A549 (cell line): ENCODE measurements around the gene MAGEL2.

Experiments
- CHD2 ChIP-seq: fragments of 150-350 bp; IDR thresholded peaks from 2 replicates; pipeline ENCODE4 v1.6.1; 2014; ENCODE audit warnings: low read length; ENCODE audit not compliant: partially characterized antibody
- MAFK ChIP-seq: fragments of 450-650 bp; IDR thresholded peaks from 2 replicates; pipeline ENCODE4 v1.6.1; 2014; ENCODE audit not compliant: partially characterized antibody
- POLR2A ChIP-seq: IDR thresholded peaks from 2 replicates; pipeline ENCODE4 v1.6.1; 2012; ENCODE audit warnings: mild to moderate bottlenecking, low read length
- RFX5 ChIP-seq: fragments of 450-650 bp; IDR thresholded peaks from 2 replicates; pipeline ENCODE4 v1.7.1; 2014; ENCODE audit warnings: antibody characterized with exemption, mild to moderate bottlenecking, moderate library complexity
- TF ChIP-seq, protein P1 (sequence below): fragments of >200 bp; sonication (Bioruptor Twin); formaldehyde crosslinking; IDR thresholded peaks from 3 replicates; pipeline ENCODE4 v1.5.1; 2016
- TF ChIP-seq, protein P2 (sequence below): fragments of 450-650 bp; IDR thresholded peaks from 2 replicates; pipeline ENCODE4 v1.6.1; 2014; ENCODE audit warnings: antibody characterized with exemption
- TF ChIP-seq, protein P3 (sequence below): fragments of 200-600 bp; sonication (generic); IDR thresholded peaks from 2 replicates; pipeline ENCODE4 v1.6.1; 2016; ENCODE audit warnings: antibody characterized with exemption, mild to moderate bottlenecking, moderate library complexity

DNA sequence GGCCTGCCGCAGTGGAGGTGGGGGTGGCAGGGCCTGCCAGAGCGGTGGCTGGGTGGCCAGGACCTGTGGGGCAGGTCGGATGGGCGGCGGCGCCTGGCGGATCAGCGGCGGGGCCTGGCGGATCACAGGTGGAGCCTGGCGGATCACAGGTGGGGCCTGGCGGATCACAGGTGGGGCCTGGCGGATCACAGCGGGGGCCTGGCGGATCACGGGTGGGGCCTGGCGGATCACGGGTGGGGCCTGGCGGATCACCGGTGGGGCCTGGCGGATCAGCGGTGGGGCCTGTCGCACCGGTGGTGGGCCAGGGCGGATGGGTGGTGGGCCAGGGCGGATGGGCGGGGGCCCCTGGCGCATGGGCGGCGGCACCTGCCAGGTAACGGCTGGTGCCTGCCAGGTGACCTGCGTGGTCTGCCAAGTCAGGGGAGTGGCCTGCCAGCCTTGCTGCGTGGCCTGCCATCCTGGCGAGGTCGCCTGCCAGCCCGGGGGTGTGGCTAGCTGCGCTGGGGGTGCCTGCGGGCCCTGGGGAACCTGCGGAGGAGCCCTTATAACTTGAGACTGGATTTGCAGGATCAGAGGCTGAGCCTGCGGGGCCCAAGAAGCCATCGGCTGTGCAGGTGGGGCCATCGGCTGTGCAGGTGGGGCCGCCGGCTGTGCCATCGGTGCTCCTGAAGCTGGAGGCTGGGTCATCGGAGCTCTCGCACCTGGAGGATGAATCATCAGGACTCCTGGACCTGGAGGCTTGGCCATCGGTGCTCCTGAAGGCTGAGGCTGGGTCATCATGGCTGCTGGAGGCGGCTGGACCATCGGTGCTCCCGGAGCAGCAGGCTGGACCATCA is 1.3 kb downstream of the MAGEL2 start:
- TF ChIP-seq, protein P1, sequence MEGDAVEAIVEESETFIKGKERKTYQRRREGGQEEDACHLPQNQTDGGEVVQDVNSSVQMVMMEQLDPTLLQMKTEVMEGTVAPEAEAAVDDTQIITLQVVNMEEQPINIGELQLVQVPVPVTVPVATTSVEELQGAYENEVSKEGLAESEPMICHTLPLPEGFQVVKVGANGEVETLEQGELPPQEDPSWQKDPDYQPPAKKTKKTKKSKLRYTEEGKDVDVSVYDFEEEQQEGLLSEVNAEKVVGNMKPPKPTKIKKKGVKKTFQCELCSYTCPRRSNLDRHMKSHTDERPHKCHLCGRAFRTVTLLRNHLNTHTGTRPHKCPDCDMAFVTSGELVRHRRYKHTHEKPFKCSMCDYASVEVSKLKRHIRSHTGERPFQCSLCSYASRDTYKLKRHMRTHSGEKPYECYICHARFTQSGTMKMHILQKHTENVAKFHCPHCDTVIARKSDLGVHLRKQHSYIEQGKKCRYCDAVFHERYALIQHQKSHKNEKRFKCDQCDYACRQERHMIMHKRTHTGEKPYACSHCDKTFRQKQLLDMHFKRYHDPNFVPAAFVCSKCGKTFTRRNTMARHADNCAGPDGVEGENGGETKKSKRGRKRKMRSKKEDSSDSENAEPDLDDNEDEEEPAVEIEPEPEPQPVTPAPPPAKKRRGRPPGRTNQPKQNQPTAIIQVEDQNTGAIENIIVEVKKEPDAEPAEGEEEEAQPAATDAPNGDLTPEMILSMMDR, result no peak
- TF ChIP-seq, protein P2, sequence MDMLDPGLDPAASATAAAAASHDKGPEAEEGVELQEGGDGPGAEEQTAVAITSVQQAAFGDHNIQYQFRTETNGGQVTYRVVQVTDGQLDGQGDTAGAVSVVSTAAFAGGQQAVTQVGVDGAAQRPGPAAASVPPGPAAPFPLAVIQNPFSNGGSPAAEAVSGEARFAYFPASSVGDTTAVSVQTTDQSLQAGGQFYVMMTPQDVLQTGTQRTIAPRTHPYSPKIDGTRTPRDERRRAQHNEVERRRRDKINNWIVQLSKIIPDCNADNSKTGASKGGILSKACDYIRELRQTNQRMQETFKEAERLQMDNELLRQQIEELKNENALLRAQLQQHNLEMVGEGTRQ, result no peak
- no peak for TF ChIP-seq POLR2A
- TF ChIP-seq, protein P3, sequence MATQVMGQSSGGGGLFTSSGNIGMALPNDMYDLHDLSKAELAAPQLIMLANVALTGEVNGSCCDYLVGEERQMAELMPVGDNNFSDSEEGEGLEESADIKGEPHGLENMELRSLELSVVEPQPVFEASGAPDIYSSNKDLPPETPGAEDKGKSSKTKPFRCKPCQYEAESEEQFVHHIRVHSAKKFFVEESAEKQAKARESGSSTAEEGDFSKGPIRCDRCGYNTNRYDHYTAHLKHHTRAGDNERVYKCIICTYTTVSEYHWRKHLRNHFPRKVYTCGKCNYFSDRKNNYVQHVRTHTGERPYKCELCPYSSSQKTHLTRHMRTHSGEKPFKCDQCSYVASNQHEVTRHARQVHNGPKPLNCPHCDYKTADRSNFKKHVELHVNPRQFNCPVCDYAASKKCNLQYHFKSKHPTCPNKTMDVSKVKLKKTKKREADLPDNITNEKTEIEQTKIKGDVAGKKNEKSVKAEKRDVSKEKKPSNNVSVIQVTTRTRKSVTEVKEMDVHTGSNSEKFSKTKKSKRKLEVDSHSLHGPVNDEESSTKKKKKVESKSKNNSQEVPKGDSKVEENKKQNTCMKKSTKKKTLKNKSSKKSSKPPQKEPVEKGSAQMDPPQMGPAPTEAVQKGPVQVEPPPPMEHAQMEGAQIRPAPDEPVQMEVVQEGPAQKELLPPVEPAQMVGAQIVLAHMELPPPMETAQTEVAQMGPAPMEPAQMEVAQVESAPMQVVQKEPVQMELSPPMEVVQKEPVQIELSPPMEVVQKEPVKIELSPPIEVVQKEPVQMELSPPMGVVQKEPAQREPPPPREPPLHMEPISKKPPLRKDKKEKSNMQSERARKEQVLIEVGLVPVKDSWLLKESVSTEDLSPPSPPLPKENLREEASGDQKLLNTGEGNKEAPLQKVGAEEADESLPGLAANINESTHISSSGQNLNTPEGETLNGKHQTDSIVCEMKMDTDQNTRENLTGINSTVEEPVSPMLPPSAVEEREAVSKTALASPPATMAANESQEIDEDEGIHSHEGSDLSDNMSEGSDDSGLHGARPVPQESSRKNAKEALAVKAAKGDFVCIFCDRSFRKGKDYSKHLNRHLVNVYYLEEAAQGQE, result no peak
- no peak for TF ChIP-seq MAFK
- no peak for TF ChIP-seq RFX5
- TF ChIP-seq CHD2, result no peak
